ENCODE results near the gene SKAP1.
"Not testable (repeated sequence)": the region's sequence is repeated elsewhere in the genome, so short reads cannot be mapped to it uniquely, and the experiment has no call there.

SKAP1 gene

GRCh38 chr17:48427598-48427997 is 2.4 kb downstream of the SKAP1 start:
- H3K4me3 ChIP-seq (ENCODE audit: low read length): no peak overlapping the region
- DNase-seq (ENCODE audit: low read depth): no peak
- TF ChIP-seq CTCF (conservative IDR thresholded peaks at IDR 0.05; ENCODE audit: low read length): no peak

GRCh38 chr17:48426761-48427500 is 3.1 kb downstream of the SKAP1 start:
- no peak for TF ChIP-seq CTCF (conservative IDR thresholded peaks at IDR 0.05; ENCODE audit: low read length)
- DNase-seq (ENCODE audit: low read depth): no peak
- no peak overlapping the region for H3K4me3 ChIP-seq (ENCODE audit: low read length)

- no peak for TF ChIP-seq CTCF (conservative IDR thresholded peaks at IDR 0.05; ENCODE audit: low read length)
These were observed 3.9 kb downstream of the SKAP1 start for GRCh38 chr17:48426019-48426665.

GRCh38 chr17:48422060-48422459 is 8.0 kb downstream of the SKAP1 start:
- H3K4me3 ChIP-seq (ENCODE audit: low read length); DNase-seq (ENCODE audit: low read depth): not testable (repeated sequence)

More at GRCh38 chr17:48426019-48426665, 3.9 kb downstream of the SKAP1 start:
- DNase-seq (ENCODE audit: low read depth): no peak
- no peak overlapping the region for H3K4me3 ChIP-seq (ENCODE audit: low read length)

- H3K4me3 ChIP-seq (ENCODE audit: low read length): no peak overlapping the region
- DNase-seq (ENCODE audit: low read depth): no peak
- no peak for TF ChIP-seq CTCF (conservative IDR thresholded peaks at IDR 0.05; ENCODE audit: low read length)
These were observed 9.2 kb downstream of the SKAP1 start for GRCh38 chr17:48420823-48421222.

GRCh38 chr17:48416971-48417370 is 13.0 kb downstream of the SKAP1 start:
- DNase-seq (ENCODE audit: low read depth): no peak
- TF ChIP-seq CTCF (conservative IDR thresholded peaks at IDR 0.05; ENCODE audit: low read length): no peak
- H3K4me3 ChIP-seq (ENCODE audit: low read length): no peak overlapping the region

GRCh38 chr17:48413613-48414405 is 16.2 kb downstream of the SKAP1 start:
- no peak overlapping the region for H3K4me3 ChIP-seq (ENCODE audit: low read length)
- TF ChIP-seq CTCF (conservative IDR thresholded peaks at IDR 0.05; ENCODE audit: low read length): no peak
- no peak for DNase-seq (ENCODE audit: low read depth)
